HG03575 (cell line): ENCODE results near the gene LRFN4.

Source experiments
- ATAC-seq: cut with Tn5 transposase; IDR thresholded peaks from one replicate; pipeline ENCODE4 v1.9.1; 2021; ENCODE audit not compliant: unreplicated experiment, insufficient number of reproducible peaks, low FRiP score; ENCODE audit errors: extremely low read depth

The LRFN4 gene

DNA sequence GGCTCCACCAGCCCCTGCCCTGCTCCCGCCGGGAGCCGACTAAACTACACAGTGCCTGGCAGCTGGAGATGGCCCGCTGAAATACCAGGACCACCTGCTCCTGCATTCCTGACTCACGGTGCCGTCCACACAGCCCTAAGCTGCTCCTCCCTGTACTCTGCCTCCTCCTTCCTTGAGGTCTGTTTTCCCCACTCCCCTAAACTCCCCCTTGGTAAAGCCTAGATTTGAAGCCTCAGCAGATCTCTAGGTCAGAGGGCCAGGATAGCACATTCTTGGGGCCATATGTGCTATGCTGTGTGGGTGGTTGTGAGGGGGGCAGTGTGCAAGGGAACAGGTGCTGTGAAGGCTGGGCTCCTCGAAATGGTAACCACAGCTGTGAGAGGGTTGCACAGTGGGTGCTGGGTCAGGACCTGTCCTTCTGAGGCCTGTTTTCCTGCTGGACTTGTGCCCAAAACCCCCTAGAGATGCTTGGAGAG is 9.7 kb downstream of the LRFN4 start:
- no peak for ATAC-seq

DNA sequence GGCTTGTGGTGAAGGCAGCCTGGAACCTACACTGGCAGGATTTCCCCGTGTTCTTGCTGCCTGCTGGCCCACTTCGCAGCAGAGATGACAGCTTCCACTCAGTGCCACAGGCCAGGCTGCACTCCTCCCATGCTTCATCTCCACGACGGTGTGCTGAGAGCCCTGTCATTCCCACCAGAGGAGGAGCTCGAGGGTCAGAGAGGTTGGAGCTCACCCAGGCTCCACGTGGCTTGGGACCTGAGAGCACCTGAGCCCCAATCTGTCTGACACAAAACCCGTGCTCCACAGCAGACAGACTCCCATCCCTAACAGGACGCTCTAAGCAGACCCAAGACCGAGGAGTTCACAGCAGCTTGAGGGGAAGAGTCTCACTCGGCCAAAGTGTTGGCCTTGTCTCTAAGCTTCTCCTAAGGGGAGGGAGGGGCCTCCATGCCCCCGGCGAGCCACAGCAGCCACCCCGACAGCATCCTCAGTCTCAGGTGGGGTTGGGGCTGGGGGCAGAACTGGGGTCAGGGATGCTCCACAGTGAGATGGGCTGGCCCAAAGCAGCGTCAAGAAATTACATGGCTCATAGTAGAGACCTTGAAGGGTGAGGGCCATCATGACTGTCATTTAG is 10.7 kb downstream of the LRFN4 start:
- ATAC-seq, result no peak

DNA sequence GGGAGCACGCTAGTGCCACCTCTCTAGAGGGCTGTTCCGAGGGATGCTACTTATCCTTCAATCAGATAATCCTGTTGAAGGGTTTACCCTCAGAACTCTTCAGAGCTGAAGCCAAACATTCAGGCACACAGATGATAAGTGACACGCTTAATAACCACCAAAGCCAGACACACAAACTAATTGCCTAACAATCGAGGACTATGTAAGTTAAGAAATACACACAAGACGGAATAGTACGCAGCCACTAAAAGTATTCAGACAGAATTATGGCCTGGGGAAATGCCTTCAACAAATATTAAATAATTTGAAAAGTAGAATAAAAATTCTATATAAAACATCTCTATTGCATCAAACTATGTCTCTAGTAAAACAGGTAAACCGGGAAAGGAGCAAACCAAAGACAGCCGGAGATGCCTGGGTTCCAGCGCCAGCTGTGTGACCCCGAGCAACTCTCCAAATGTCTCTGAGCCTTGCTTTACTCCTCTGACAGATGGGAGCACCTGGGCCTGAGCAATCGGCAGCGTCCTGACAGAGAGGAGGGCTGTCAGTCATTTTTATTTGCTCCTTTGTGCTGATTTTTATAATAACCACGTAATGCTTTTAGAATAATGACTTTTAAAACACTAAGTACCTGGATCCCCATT is 11.3 kb downstream of the LRFN4 start:
- ATAC-seq, result no peak

DNA sequence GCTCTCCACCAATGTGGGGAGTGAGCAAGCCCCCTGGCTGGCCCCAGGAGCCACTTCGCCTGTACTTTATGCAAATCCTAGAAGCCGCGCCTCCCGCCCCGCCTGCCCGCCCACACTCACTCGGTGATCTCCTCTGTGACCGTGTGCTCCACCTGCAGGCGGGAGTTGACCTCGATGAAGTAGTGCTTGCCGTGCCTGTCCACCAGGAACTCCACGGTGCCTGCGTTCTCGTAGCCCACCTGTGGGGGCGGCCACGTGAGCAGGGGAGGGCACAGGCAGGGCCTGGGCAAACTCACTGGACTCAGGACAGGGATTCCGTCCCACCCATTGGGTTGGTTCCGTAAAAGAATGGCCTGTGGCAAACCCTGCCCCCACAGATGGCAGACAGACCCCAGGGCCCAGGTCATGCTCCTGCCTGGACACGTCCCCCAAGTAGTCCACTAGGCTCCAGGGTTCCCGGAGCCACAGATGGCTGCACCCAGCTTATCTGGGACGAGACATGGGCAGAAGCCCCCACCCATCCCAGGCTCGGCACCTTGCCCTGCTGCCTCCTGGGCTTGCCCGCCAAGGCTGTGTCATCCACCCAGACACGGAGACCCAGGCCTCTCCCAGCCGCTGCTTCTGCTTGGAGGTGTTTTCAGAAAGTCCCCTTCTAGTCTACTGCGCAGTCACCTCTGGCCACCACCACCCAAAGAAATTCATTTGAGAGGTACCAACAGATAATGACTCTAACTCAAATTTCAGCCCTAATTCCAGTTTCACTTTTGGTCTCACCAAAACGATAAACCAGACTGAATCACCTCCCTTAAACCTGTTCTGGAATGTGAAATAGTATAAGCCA is 12.1 kb downstream of the LRFN4 start:
- ATAC-seq, result no peak

DNA sequence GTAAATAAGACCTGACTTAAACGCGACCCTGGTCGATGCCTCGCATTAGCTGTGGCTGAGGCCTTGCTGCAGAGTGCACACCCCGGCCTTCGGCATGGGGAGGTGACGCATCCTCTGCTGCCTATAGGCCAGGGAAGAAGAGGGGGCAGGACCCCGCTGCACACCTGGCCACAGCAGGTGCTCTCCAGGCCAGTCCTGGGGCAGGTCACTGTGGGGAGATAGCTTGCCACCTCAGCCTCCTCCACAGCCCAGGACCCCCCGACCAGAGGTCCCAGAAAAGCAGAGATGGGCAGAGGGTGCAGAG is 12.7 kb downstream of the LRFN4 start:
- ATAC-seq, result no peak

DNA sequence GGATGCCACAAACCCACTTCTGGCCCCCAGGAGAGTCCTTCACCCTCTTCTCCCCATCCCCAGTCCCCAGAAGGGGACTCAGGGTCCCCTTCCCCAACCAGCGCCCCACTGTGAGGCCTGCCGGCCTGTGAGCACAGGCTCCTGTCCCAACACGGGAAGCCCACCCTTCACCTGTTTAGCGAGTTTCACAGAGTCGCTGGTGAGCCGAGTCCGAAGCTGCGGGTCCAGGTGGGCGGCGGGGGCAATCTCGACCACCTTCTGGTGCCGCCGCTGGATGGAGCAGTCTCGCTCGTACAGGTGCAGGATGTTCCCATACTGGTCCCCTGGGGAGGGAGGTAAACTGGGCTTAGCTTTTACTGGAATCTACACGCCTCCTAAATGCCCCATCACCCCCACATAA is 13.3 kb downstream of the LRFN4 start:
- no peak for ATAC-seq

DNA sequence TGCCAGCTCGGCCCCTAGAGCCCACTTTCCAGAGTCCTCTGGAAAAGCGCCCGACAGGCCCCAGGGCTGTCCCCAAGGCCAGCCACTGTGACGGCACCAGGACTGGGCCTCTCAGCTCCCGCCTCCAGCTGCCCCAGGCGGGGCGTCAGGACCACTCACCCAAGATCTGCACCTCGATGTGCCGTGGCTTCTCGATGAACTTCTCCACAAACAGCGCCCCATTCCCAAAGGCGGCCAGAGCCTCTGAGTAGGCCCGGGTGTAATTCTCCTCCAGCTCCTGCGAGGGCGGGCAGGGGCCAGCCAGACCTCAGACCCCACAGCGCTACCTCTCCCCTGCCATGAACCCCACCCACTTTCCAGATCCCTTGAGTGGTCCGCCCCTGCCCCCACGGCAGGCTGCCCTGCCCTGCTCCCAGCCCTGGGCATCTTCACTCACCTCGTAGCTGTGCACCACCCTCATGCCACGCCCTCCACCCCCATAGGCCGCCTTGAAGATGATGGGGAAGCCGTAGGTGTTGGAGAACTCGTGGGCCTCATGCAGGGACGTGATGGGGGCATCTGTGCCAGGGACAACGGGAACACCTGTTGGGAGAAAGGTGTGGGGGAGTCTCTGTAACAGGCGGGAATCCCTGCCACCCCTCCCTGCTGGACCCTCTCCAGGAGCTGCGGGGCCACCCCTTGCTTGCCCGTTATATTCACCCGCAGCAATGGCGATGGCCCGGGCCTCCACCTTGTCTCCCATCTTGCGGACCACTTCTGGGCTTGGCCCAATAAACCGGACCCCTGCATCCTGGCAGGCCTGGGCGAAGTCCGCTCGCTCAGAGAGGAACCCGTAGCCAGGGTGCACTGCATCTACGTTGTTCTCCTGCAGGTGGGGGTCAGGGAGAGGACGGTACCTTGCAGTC is 14.0 kb downstream of the LRFN4 start:
- ATAC-seq, result no peak

DNA sequence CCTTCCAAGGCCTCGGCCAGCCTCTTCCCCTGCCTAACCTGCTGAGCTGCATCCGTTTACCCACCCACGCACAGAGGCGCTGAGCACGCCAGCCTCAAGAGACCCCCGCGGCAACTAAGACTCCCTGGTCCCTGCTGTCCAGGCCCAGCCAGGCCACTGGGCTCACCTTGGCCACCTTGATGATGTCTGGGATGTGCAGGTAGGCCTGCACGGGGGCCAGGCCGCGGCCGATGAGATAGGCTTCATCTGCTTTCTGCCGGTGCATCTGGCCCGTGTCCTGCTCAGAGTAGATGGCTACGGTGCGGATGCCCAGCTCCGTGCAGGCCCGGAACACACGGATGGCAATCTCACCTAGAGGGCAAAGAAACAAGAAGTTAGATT is 14.6 kb downstream of the LRFN4 start:
- no peak for ATAC-seq

DNA sequence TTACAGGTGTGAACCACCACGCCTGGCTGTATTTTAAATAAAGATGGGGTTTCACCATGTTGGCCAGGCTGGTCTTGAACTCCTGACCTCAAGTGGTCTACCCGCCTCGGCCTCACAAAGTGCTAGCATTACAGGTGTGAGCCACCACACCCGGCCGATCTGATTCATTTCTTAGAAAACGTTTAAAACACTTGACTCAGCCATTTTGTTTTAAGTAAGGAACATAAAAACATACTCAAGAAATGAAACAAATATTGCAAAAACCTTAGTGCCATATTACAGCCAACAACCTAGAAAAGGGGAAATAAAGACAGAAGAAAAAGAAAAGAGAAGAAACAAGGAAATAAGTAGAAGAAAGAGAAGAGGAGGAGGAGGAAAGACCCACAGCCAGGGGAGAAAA is 17.4 kb downstream of the LRFN4 start:
- no peak for ATAC-seq

DNA sequence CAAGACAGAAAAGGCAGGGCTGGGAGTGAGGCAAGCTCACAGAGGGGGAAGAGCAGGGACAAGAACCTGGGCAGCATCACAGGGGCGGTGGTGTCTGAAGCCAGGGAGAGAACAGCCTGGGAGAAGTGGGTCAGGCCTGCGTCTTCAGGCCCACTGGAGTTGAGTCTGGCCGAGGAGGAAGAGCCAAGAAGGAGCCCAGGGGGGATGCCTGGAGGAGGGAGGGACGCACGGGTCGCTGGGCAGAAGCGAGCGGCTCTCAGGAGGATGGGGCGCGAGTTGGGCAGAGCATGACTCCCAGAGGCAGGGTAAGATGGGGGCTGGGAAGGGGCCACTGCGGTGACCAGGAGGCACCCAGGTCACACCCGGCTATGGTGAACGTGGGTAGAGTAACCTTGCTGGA is 18.5 kb downstream of the LRFN4 start:
- ATAC-seq, result no peak

DNA sequence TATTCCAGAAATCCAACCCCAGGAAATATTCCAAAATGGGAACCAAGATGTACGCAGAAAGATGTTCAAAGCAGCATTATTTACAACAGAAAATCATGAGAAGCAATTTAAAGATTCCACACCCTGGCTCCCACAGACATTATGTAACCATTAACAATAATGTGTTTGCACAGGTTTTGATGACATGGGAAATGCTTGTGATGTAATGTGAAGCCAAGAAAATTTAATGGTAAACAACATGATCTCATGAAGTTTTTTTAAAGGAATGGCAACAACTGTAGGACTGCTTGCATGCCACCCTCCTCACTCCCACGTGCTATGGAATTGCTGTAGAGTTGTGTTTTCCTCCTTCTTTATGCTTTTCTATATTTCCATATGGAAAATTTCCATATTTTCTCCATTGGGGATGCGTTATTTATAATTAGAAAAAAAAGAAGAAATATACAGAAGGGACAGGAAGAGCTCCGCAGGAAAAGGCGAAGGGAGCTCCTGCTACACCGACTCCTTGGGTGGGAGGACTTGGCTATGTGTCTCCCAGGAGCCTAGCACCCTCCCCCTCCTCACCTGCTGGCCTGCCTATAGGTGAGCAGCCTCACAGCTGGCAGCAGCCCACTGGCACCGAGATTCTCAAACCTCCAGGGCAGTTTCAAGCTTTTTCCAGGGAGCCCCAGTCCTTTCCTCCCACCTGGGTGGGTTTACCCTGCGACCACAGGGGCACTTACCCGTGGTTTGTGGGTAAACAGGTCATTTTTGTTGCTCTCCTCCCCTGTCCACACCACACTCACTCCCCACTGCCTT is 20.9 kb downstream of the LRFN4 start:
- ATAC-seq, result no peak

DNA sequence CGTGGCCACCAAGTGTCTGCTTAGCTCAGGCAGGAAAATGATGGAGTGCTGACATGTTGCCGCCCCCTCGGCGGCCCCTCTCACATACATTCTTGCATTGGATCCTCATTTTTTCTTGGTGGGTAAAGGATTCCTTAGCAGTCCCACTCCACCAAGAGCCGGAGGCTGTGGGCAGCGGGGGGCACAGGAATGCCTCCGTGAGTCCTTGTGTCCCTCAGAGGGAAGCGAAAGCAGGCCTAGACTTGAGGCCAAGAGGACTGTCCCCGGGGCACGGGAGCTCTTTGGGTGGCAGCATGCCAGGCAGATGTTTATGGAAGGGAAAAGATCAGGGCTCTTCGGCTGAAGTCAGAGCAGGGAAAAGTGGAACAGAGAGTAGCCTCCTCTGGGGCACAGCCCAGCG is 21.6 kb downstream of the LRFN4 start:
- ATAC-seq, result no peak

DNA sequence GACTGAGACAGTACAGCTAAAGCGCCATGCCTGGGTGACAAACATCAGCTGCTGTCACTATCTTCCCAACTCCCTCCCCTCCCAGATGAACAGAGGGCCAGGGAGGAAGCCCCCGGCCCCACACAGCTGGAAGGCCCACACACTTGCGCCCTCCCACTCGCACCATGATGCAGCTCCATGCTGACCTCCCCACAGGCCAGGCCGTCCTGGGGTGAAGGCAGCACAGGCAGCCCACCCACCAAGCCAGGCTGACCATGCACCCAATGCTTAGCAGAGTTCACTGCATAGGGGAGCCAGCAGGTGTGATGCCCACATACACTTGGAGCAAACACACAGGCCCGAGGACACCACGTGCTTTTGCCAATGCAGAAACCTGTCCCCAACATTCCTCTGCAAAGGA is 22.1 kb downstream of the LRFN4 start:
- ATAC-seq, result no peak

DNA sequence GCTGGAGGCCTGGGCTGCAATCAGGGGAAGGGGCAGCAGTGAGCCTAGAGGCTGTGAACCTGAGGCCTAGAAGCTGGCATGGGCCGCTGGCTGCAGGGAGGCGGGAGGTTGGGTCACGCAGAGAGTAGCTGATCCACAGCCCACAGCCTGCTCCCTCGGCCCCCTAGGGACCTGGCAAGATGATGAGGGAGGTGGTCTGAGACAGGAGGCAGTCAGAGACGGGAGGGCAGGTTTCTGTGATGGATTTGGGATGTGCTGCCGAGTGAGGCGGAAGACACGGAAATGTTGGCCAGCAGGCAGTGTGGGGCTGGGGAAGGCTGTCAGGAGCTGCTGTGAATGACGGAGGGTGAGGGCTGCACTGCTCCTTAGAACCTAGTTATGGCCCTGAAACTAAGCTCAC is 22.7 kb downstream of the LRFN4 start:
- no peak for ATAC-seq

DNA sequence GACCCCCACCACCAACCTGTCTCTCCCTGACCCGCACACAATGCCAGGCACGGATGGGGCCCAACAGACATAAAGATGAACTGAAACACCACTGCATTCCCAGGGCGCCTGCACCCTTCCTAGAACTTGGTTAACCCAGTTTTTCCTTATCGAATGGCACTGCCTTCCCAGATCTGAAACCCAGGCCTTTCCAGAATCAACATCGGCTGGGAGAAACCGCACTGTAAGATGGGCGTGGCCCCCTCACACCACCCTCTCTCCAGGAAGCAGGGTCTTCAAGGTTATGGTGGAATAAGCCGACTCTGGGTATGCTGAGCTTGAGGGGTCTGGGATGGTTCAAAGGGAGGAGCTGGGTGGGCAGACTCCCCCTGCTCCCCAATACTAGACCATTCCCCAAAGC is 23.1 kb downstream of the LRFN4 start:
- no peak for ATAC-seq

DNA sequence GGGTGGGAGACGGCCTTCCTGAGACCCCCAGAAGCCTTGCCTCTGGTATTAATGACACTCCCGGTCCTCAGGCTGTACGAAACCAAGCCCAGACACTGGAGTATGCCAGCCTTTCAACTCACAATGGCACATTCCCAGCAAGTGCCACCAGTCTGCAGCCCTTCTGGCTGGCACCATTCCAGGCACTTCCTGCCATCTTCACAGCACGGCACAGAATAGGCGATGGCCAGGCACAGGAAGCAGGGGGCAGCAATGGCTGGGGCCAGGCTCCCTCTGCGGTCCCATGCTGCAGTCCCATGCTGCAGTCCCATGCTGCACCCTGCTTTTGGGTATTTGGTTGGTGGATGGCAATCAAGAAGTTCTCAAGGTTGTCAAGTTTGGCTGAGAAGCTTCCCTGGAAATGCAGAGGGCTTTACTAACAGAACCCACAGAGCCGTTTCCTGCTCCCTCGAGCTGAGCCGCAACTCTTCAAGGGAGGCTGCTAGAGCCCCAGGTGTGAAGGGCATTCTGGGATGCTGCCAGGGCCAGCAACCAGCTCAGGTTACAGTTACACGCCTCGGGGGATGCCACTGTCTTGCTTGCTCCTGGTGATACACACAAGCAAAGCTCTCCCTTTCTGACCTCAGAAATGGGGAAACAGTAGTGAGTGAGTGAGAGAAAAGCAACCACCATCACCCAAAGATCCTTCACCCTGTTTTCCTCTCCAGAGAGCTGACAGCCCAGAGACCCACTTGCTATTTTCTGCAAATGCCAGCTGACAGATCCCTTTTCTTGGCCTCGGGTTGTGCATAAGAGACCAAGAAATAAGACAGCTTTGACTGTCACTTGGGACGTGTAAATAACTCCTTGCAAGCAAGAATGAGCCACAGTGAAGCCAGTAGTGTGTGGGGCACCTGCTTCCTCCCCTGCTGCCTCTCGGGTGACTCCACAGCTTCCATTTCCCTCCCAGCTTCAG is 23.9 kb downstream of the LRFN4 start:
- ATAC-seq, result no peak

DNA sequence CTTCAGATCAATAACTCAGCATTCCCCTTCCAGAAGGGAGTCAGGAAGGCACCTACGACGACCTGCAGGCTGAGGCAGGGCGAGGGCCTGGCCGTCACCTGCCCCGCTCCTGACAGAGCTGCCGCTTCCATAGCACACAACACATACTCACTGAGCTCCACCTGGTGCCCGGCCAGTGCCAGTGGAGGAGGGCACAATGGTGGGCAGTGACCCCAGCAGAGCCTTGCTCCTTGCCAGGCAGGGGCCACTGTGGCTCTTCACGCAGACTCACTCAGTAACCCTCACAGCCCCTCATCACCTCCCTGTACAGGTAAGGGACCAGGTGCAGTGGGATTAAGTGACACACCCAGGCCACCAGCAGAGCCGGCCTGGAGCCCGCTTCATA is 24.6 kb downstream of the LRFN4 start:
- no peak for ATAC-seq
